H1 (cell line): ENCODE measurements around the gene TBX18. TPM values are rescaled to one million over a fixed set of nuclear protein-coding genes. Genes with fewer than 3 reads are reported as not detected.

ENCODE experiments used
- CTCF ChIA-PET: fragments of 300-600 bp; sonication (Branson Sonifier 250); formaldehyde crosslinking; loops from one replicate; lab custom pipeline; 2021; ENCODE audit not compliant: partially characterized antibody; lab: Charles Lee
- POLR2A ChIA-PET: fragments of 300-600 bp; sonication (Branson Sonifier 250); formaldehyde crosslinking; loops from one replicate; lab custom pipeline; 2021; ENCODE audit warnings: inconsistent platforms; ENCODE audit not compliant: partially characterized antibody; lab: Charles Lee
- DNase-seq, 2 experiments: peaks; one replicate each; pipeline versions ENCODE4 v3.0.0 to v3.0.0-alpha.2; 2010 to 2022; ENCODE audit warnings: low spot score in 2 of 2, low read depth in 1 of 2, mixed read lengths in 1 of 2
- FAIRE-seq: peaks from 2 replicates; lab custom pipeline; 2011; peaks lifted over from hg19 to GRCh38; lab: Jason Lieb, UNC
- H2AFZ ChIP-seq: 2 replicates; pipeline ENCODE4 v1.8.1; 2012; ENCODE audit warnings: low read length, inconsistent platforms
- H2AK5ac ChIP-seq: 2 replicates; pipeline ENCODE4 v1.6.1; 2013; ENCODE audit warnings: low read depth, low read length
- H2BK120ac ChIP-seq: replicated peaks from 2 replicates; pipeline ENCODE3; 2013; ENCODE audit warnings: low read depth, low read length, inconsistent platforms
- H2BK12ac ChIP-seq: 2 replicates; pipeline ENCODE4 v1.6.1; 2013; ENCODE audit warnings: low read depth, low read length
- H2BK15ac ChIP-seq: 2 replicates; pipeline ENCODE4 v1.6.1; 2013; ENCODE audit warnings: low read length
- H2BK20ac ChIP-seq: 2 replicates; pipeline ENCODE4 v1.6.1; 2013; ENCODE audit warnings: low read length
- H2BK5ac ChIP-seq: 2 replicates; pipeline ENCODE4 v1.6.1; 2013; ENCODE audit warnings: low read depth, low read length
- H3K14ac ChIP-seq: 2 replicates; pipeline ENCODE4 v1.6.1; 2013; ENCODE audit warnings: inconsistent platforms; ENCODE audit not compliant: insufficient read length
- H3K18ac ChIP-seq: 2 replicates; pipeline ENCODE4 v1.6.1; 2013; ENCODE audit warnings: low read length; ENCODE audit errors: extremely low read depth
- H3K23ac ChIP-seq: 2 replicates; pipeline ENCODE4 v1.6.1; 2013; ENCODE audit warnings: inconsistent platforms; ENCODE audit not compliant: insufficient read length
- H3K23me2 ChIP-seq: 2 replicates; pipeline ENCODE4 v1.6.1; 2013; ENCODE audit warnings: low read depth, low read length
- H3K27ac ChIP-seq: 2 replicates; pipeline ENCODE4 v1.6.1; 2011; ENCODE audit warnings: low read depth, low read length, inconsistent platforms
- H3K27me3 ChIP-seq, 4 experiments: replicated peaks in 1 of 4; 1 replicate in 1 of 4; 2 replicates in 3 of 4; pipeline versions ENCODE4 v1.6.1 to v1.8.1; 2011 to 2013; ENCODE audit warnings: low read length in 3 of 4, mild to moderate bottlenecking in 3 of 4, inconsistent platforms in 2 of 4, mixed read lengths in 2 of 4, moderate library complexity in 1 of 4; ENCODE audit not compliant: control insufficient read depth in 3 of 4, insufficient read depth in 3 of 4; ENCODE audit errors: extremely low read depth in 1 of 4
- H3K36me3 ChIP-seq, 4 experiments: 2 replicates each; pipeline versions ENCODE4 v1.6.1 to v1.8.1; 2011 to 2013; ENCODE audit warnings: mild to moderate bottlenecking in 4 of 4, low read length in 3 of 4, moderate library complexity in 2 of 4, control low read depth in 1 of 4, inconsistent platforms in 1 of 4; ENCODE audit not compliant: insufficient read depth in 4 of 4, control insufficient read depth in 2 of 4
- H3K4ac ChIP-seq: replicated peaks from 2 replicates; pipeline ENCODE3; 2013; ENCODE audit warnings: low read length, low read depth, mixed read lengths, inconsistent platforms; ENCODE audit not compliant: insufficient read length
- H3K4me1 ChIP-seq, 4 experiments: replicated peaks in 1 of 4; 1 replicate in 1 of 4; 2 replicates in 3 of 4; pipeline versions ENCODE4 v1.6.1 to v1.8.1; 2011 to 2013; ENCODE audit warnings: low read length in 3 of 4, inconsistent platforms in 2 of 4, mixed read lengths in 1 of 4; ENCODE audit not compliant: insufficient read depth in 4 of 4, control insufficient read depth in 3 of 4
- H3K4me2 ChIP-seq, 2 experiments: 2 replicates each; pipeline versions ENCODE4 v1.6.1 to v1.8.1; 2011 to 2013; ENCODE audit warnings: low read depth in 2 of 2, low read length in 2 of 2, control low read depth in 1 of 2, inconsistent platforms in 1 of 2, mild to moderate bottlenecking in 1 of 2; ENCODE audit not compliant: insufficient read depth in 1 of 2
- H3K4me3 ChIP-seq, 4 experiments: fragments of 200-600, 300-600 bp in 1 of 4; sonication (generic), shearing (Covaris generic), sonication (Bioruptor Twin) in 1 of 4; 2 replicates each; pipeline versions ENCODE4 v1.5.1 to v1.8.1; 2011 to 2016; ENCODE audit warnings: low read length in 4 of 4, low read depth in 3 of 4, control low read depth in 2 of 4, inconsistent platforms in 2 of 4, mild to moderate bottlenecking in 2 of 4, mixed read lengths in 1 of 4, moderate library complexity in 1 of 4; ENCODE audit not compliant: insufficient read depth in 2 of 4; ENCODE audit errors: extremely low read depth in 1 of 4
- H3K56ac ChIP-seq: replicated peaks from 2 replicates; pipeline ENCODE3; 2013; ENCODE audit warnings: low read depth, mild to moderate bottlenecking, mixed read lengths, low read length, inconsistent platforms; ENCODE audit not compliant: insufficient read length
- H3K79me1 ChIP-seq: 2 replicates; pipeline ENCODE4 v1.6.1; 2013; ENCODE audit warnings: low read depth, low read length, control low read depth
- H3K79me2 ChIP-seq, 2 experiments: 2 replicates each; pipeline versions ENCODE4 v1.6.1 to v1.8.1; 2012 to 2013; ENCODE audit warnings: low read length in 2 of 2, mild to moderate bottlenecking in 2 of 2, inconsistent platforms in 1 of 2; ENCODE audit not compliant: insufficient read depth in 2 of 2, control insufficient read depth in 1 of 2
- H3K9ac ChIP-seq, 4 experiments: replicated peaks in 1 of 4; 1 replicate in 1 of 4; 2 replicates in 3 of 4; pipeline versions ENCODE4 v1.6.1 to v1.8.1; 2011 to 2013; ENCODE audit warnings: low read depth in 3 of 4, low read length in 3 of 4, control low read depth in 2 of 4, mild to moderate bottlenecking in 2 of 4, moderate library complexity in 2 of 4, inconsistent platforms in 1 of 4; ENCODE audit errors: extremely low read depth in 1 of 4
- H3K9me3 ChIP-seq, 2 experiments: 2 replicates each; pipeline versions ENCODE4 v1.6.1 to v1.8.1; 2012 to 2013; ENCODE audit warnings: mild to moderate bottlenecking in 2 of 2, moderate library complexity in 2 of 2, control low read depth in 1 of 2, inconsistent platforms in 1 of 2, low read depth in 1 of 2, low read length in 1 of 2, mixed read lengths in 1 of 2; ENCODE audit not compliant: insufficient read depth in 2 of 2
- H4K20me1 ChIP-seq, 2 experiments: replicated peaks in 1 of 2; 2 replicates each; pipeline versions ENCODE3 to v1.8.1; 2011 to 2013; ENCODE audit warnings: inconsistent platforms in 2 of 2, low read length in 2 of 2, mild to moderate bottlenecking in 1 of 2; ENCODE audit not compliant: insufficient read depth in 2 of 2, control insufficient read depth in 1 of 2
- H4K5ac ChIP-seq: 2 replicates; pipeline ENCODE4 v1.6.1; 2013; ENCODE audit warnings: low read length, low read depth, mixed read lengths, inconsistent platforms; ENCODE audit not compliant: insufficient read length
- H4K8ac ChIP-seq: 2 replicates; pipeline ENCODE4 v1.8.0; 2013; ENCODE audit warnings: mild to moderate bottlenecking, moderate library complexity, low read length, inconsistent platforms; ENCODE audit not compliant: insufficient read depth; ENCODE audit errors: extremely low read depth
- H4K91ac ChIP-seq: replicated peaks from 2 replicates; pipeline ENCODE3; 2013; ENCODE audit warnings: low read length, mixed read lengths, inconsistent platforms; ENCODE audit not compliant: insufficient read length
- CBX8 ChIP-seq: fragments of 300-800, 300-1000 bp; sonication (generic); IDR thresholded peaks from 2 replicates; pipeline ENCODE4 v1.7.1; 2016; ENCODE audit warnings: low read depth, low read length, borderline replicate concordance
- CTBP2 ChIP-seq: IDR thresholded peaks from 2 replicates; pipeline ENCODE4 v1.7.0; 2011; ENCODE audit warnings: borderline replicate concordance, mild to moderate bottlenecking, moderate library complexity, mixed read lengths, low read length; ENCODE audit not compliant: insufficient read depth, insufficient read length
- SIRT6 ChIP-seq: IDR thresholded peaks from one replicate; pipeline ENCODE4 v1.7.1; 2012; ENCODE audit warnings: low read length, inconsistent platforms
- WGBS, 2 experiments: shearing (Covaris generic) in 1 of 2; methylation state at CpG; one replicate each; pipeline versions ENCODE4 v1.1.6 to v1.1.7; 2013 to 2015; ENCODE audit warnings: low lambda C conversion rate in 2 of 2, mixed read lengths in 2 of 2, inconsistent platforms in 1 of 2, low coverage in 1 of 2, missing lambda C conversion rate in 1 of 2; ENCODE audit not compliant: insufficient replicate concordance in 2 of 2, insufficient coverage in 1 of 2, insufficient read length in 1 of 2; ENCODE audit errors: extremely low coverage in 1 of 2, missing lambda C conversion rate in 1 of 2; 5-methylcytosine and 5-hydroxymethylcytosine counted together
- polyA plus RNA-seq, 7 experiments: library from polyadenylated mRNA; depleted of rRNA in 3 of 7; stranded (reverse) in 5 of 7; unstranded in 2 of 7; fragments of >200 nt in 5 of 7; fragments of 200-250 nt in 2 of 7; gene quantifications; 1 replicate in 5 of 7; 2 replicates in 1 of 7; 4 replicates in 1 of 7; pipeline versions ENCODE4 v1.2.1 to v1.2.3, GENCODE V29; 2011 to 2013; ENCODE audit warnings: missing spikeins in 2 of 7, mixed read lengths in 2 of 7
- total RNA-seq: library from RNA; stranded (reverse); fragmentation: NEBNext Ultra II Directional; extraction: Animal tissue kit (Norgen Biotek cat#: 25700); gene quantifications from 2 replicates; pipeline ENCODE4 v1.2.1, GENCODE V29; 2021

TBX18 gene
- total and polyA plus RNA-seq, 2 of the 8 experiments (the other 6 are each of a cell fraction or from before 2014, with no cell fraction given): 0.02 TPM; not detected in 1

DNA sequence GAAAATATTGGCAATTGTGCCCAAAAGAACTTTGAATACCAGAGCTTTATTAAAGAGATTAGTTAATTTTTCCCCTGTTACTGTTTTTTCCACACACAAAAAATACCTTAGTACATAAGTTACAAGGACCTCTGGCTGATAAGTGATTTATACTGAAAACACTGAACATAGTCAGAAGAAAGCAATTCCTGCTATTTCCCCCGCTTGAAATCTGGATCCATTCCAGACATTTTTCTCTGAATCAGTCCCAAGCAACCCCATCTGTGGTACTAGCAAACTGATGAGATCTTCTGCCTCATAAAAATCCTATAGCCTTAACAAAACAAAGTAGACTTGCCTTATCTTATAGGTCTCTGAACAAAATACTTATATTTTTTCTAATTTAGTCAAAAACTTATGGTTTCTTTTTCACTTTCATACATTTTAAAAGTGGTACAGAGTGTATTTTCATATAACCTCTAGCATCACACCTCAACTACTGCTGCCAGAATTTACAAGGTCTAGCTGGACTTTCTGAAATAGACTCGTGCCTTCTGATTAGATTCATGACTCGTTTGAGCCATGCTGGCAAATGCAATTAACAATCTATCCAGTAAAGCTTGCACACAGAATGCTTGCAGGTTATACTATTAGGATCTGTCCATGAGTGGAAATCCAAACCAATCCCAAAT lies 111.9 kb downstream of the TBX18 start:
- H3K4me3 ChIP-seq: no peak overlapping the region
- H3K36me3 ChIP-seq: no peaks in the 10 kb centered on the region
- no peaks in the 10 kb centered on the region for H3K23me2 ChIP-seq
- no peak overlapping the region for H2BK5ac ChIP-seq
- H3K27me3 ChIP-seq: no peaks in the 10 kb centered on the region
- no peak overlapping the region for H2BK20ac ChIP-seq
- FAIRE-seq: no peak
- no peak overlapping the region for H3K18ac ChIP-seq
- CTCF ChIA-PET: no interaction called here
- POLR2A ChIA-PET: no interaction called here
- H2BK15ac ChIP-seq: no peak overlapping the region
- H3K23ac ChIP-seq: no peak overlapping the region
- no peaks in the 10 kb centered on the region for H3K4me1 ChIP-seq
- H3K56ac ChIP-seq: no peak overlapping the region
- H2AFZ ChIP-seq: no peak overlapping the region
- H3K27ac ChIP-seq: no peak overlapping the region
- H4K8ac ChIP-seq: no peak overlapping the region
- H4K5ac ChIP-seq: no peak overlapping the region
- H3K79me1 ChIP-seq: no peaks in the 10 kb centered on the region
- H3K79me2 ChIP-seq: no peaks in the 10 kb centered on the region
- no peaks in the 10 kb centered on the region for H4K20me1 ChIP-seq
- H2AK5ac ChIP-seq: no peak overlapping the region
- H3K9me3 ChIP-seq: 0 out of 4 replicates have a peak, but pooled peaks cover 0 to 3% of the 10 kb centered on the region in 2 experiments
- no peak overlapping the region for H2BK12ac ChIP-seq
- no peak for TF ChIP-seq CTBP2
- no peak for TF ChIP-seq CBX8
- no peak for TF ChIP-seq SIRT6
- WGBS, 2 experiments: 91% methylated on average over 3 of the region's 3 CpGs; no CpG with 5 or more reads in 1 of the 2 experiments
- no peak for DNase-seq
- H3K14ac ChIP-seq: no peak overlapping the region
- no peak overlapping the region for H4K91ac ChIP-seq
- no peak overlapping the region for H3K9ac ChIP-seq
- no peak overlapping the region for H3K4ac ChIP-seq
- H2BK120ac ChIP-seq: no peak overlapping the region
- no peak overlapping the region for H3K4me2 ChIP-seq
